Endothelial cell of umbilical vein (primary cell): ENCODE data around the gene PHF12. TPM values are rescaled to one million over a fixed set of nuclear protein-coding genes. Genes with fewer than 3 reads are reported as not detected.
A peak's percentile ranks its signal among the peaks of the same experiment; 100 is the strongest.

Experiments
- BruUV-seq: library from RNA; stranded (reverse); fragments of 400-500 nt; replicated peaks from 2 replicates; lab custom pipeline; 2021; lab: Mats Ljungman, UMichigan
- CTCF ChIA-PET: fragments of 300-600, 350-600 bp; sonication (Branson Sonifier 250); formaldehyde crosslinking; loops from one replicate; lab custom pipeline; 2021; ENCODE audit warnings: antibody characterized with exemption, inconsistent platforms; lab: Charles Lee
- POLR2A ChIA-PET: fragments of 300-600, 350-600 bp; sonication (Branson Sonifier 250); formaldehyde crosslinking; loops from one replicate; lab custom pipeline; 2021; ENCODE audit warnings: antibody characterized with exemption, inconsistent platforms; lab: Charles Lee
- DNase-seq: peaks from one replicate; pipeline ENCODE4 v3.0.0-alpha.2; 2011; ENCODE audit warnings: low read depth, low spot score
- FAIRE-seq: peaks from 2 replicates; lab custom pipeline; 2011; peaks lifted over from hg19 to GRCh38; lab: Jason Lieb, UNC
- H2AFZ ChIP-seq: 2 replicates; pipeline ENCODE4 v1.6.0; 2012; ENCODE audit warnings: low read depth, low read length, control low read depth, inconsistent platforms
- H3K27ac ChIP-seq: 2 replicates; pipeline ENCODE4 v1.5.1; 2011; ENCODE audit warnings: low read depth, mild to moderate bottlenecking, control low read depth, low read length, moderate library complexity; ENCODE audit not compliant: insufficient read depth
- H3K27me3 ChIP-seq, 2 experiments: 2 replicates each; pipeline versions ENCODE4 v1.6.0 to v1.6.1; 2011; ENCODE audit warnings: low read length in 2 of 2, mixed read lengths in 1 of 2; ENCODE audit not compliant: control insufficient read depth in 2 of 2, insufficient read depth in 2 of 2
- H3K36me3 ChIP-seq, 2 experiments: 2 replicates in 1 of 2; 3 replicates in 1 of 2; pipeline ENCODE4 v1.5.1; 2011; ENCODE audit warnings: low read length in 2 of 2, mild to moderate bottlenecking in 1 of 2, moderate library complexity in 1 of 2; ENCODE audit not compliant: control insufficient read depth in 2 of 2, insufficient read depth in 2 of 2; ENCODE audit errors: extremely low read depth in 1 of 2
- H3K4me1 ChIP-seq: 3 replicates; pipeline ENCODE4 v1.5.1; 2011; ENCODE audit warnings: mild to moderate bottlenecking, low read length; ENCODE audit not compliant: control insufficient read depth, insufficient read depth; ENCODE audit errors: extremely low read depth
- H3K4me2 ChIP-seq: 2 replicates; pipeline ENCODE4 v1.6.1; 2011; ENCODE audit warnings: low read length, control low read depth, mixed read lengths; ENCODE audit not compliant: insufficient read depth
- H3K4me3 ChIP-seq, 3 experiments: fragments of 200-600 bp in 1 of 3; sonication (generic), shearing (Covaris generic) in 1 of 3; replicated peaks in 1 of 3; 2 replicates each; pipeline ENCODE4 v1.5.1; 2011 to 2016; ENCODE audit warnings: control low read depth in 3 of 3, low read length in 3 of 3, mild to moderate bottlenecking in 2 of 3, inconsistent platforms in 1 of 3, low read depth in 1 of 3, moderate library complexity in 1 of 3; ENCODE audit not compliant: insufficient read depth in 1 of 3
- H3K79me2 ChIP-seq: 2 replicates; pipeline ENCODE4 v1.6.0; 2012; ENCODE audit warnings: low read length, inconsistent platforms; ENCODE audit not compliant: control insufficient read depth, insufficient read depth
- H3K9ac ChIP-seq: replicated peaks from 2 replicates; pipeline ENCODE3; 2011; ENCODE audit warnings: low read length, control low read depth; ENCODE audit not compliant: insufficient read depth; ENCODE audit errors: extremely low read depth
- H3K9me1 ChIP-seq: replicated peaks from 3 replicates; pipeline ENCODE4 v1.6.0; 2011; ENCODE audit warnings: mild to moderate bottlenecking, low read length; ENCODE audit not compliant: control insufficient read depth, insufficient read depth; ENCODE audit errors: extremely low read depth
- H3K9me3 ChIP-seq: replicated peaks from 2 replicates; pipeline ENCODE4 v1.5.1; 2012; ENCODE audit warnings: low read length, inconsistent platforms; ENCODE audit not compliant: control insufficient read depth, insufficient read depth
- H4K20me1 ChIP-seq: replicated peaks from 2 replicates; pipeline ENCODE3; 2011; ENCODE audit warnings: mild to moderate bottlenecking, low read length; ENCODE audit not compliant: control insufficient read depth, insufficient read depth; ENCODE audit errors: extremely low read depth
- EZH2 ChIP-seq: IDR thresholded peaks from 2 replicates; pipeline ENCODE4 v1.6.1; 2012; ENCODE audit warnings: borderline replicate concordance, low read depth, mild to moderate bottlenecking, moderate library complexity, low read length, inconsistent platforms; ENCODE audit not compliant: severe bottlenecking
- FOS ChIP-seq: IDR thresholded peaks from 2 replicates; pipeline ENCODE4 v1.6.1; 2011; ENCODE audit warnings: mild to moderate bottlenecking, low read length, moderate library complexity, borderline replicate concordance; ENCODE audit not compliant: insufficient read depth
- GATA2 ChIP-seq: IDR thresholded peaks from 2 replicates; pipeline ENCODE4 v1.7.0; 2011; ENCODE audit warnings: low read depth, mild to moderate bottlenecking, moderate library complexity, mixed read lengths, low read length; ENCODE audit not compliant: insufficient read length, insufficient read depth
- MAX ChIP-seq: IDR thresholded peaks from 2 replicates; pipeline ENCODE4 v1.6.1; 2011; ENCODE audit not compliant: insufficient read depth, insufficient read length
- MYC ChIP-seq: IDR thresholded peaks from one replicate; pipeline ENCODE4 v1.6.1; 2011; ENCODE audit warnings: mild to moderate bottlenecking, low read depth, low read length
- POLR2A ChIP-seq: IDR thresholded peaks from 2 replicates; pipeline ENCODE4 v1.6.1; 2012; ENCODE audit warnings: low read depth, mild to moderate bottlenecking, control low read depth, low read length
- POLR2AphosphoS5 ChIP-seq: IDR thresholded peaks from 2 replicates; pipeline ENCODE4 v1.6.1; 2012; ENCODE audit warnings: low read depth, mild to moderate bottlenecking, control low read depth, low read length, moderate library complexity; ENCODE audit not compliant: insufficient read depth
- dilution Hi-C: fragments of 300-500 bp; cut with MboI; formaldehyde crosslinking; loops from one replicate; pipeline ENCODE4 v1.15.0; 2019; ENCODE audit warnings: low sequenced_read_pairs; ENCODE audit not compliant: extremely low pct_ligation_motif_present
- intact Hi-C: fragments of 100-400 bp; cut with micrococcal nuclease; formaldehyde crosslinking; loops from one replicate; pipeline ENCODE4 v1.10.0; 2022
- polyA plus RNA-seq, 4 experiments: library from polyadenylated mRNA; depleted of rRNA in 3 of 4; stranded (reverse) in 3 of 4; unstranded in 1 of 4; fragments of >200 nt; gene quantifications; 2 replicates each; pipeline versions ENCODE4 v1.2.1 to v1.2.3, GENCODE V29; 2011 to 2012; ENCODE audit warnings: missing spikeins in 1 of 4
- total RNA-seq: library from RNA; stranded (reverse); gene quantifications from 2 replicates; pipeline ENCODE4 v1.2.3, GENCODE V29; 2021
- TF ChIP-seq, protein P1 (sequence below), 2 donors: IDR thresholded peaks; 1 replicate in 1 of 2; 2 replicates in 1 of 2; pipeline ENCODE4 v1.5.1; 2011; ENCODE audit warnings: low read length in 2 of 2, mild to moderate bottlenecking in 2 of 2, moderate library complexity in 2 of 2, control low read depth in 1 of 2, inconsistent platforms in 1 of 2, low read depth in 1 of 2; ENCODE audit not compliant: insufficient read depth in 1 of 2; ENCODE audit errors: extremely low read depth in 1 of 2

PHF12 gene
- total and polyA plus RNA-seq, 2 donors (not counting 3 experiments of a cell fraction or from before 2014, with no cell fraction given) = 26.6 to 44.2 TPM

- no peak overlapping the region for H3K9ac ChIP-seq
- peaks cover 82% of the 10 kb centered on the region for H3K79me2 ChIP-seq
- no peak for TF ChIP-seq FOS
- TF ChIP-seq, protein P1, sequence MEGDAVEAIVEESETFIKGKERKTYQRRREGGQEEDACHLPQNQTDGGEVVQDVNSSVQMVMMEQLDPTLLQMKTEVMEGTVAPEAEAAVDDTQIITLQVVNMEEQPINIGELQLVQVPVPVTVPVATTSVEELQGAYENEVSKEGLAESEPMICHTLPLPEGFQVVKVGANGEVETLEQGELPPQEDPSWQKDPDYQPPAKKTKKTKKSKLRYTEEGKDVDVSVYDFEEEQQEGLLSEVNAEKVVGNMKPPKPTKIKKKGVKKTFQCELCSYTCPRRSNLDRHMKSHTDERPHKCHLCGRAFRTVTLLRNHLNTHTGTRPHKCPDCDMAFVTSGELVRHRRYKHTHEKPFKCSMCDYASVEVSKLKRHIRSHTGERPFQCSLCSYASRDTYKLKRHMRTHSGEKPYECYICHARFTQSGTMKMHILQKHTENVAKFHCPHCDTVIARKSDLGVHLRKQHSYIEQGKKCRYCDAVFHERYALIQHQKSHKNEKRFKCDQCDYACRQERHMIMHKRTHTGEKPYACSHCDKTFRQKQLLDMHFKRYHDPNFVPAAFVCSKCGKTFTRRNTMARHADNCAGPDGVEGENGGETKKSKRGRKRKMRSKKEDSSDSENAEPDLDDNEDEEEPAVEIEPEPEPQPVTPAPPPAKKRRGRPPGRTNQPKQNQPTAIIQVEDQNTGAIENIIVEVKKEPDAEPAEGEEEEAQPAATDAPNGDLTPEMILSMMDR (IDR thresholded peaks at IDR 0.05; ENCODE audit: extremely low read depth in 1 of 2, insufficient read depth in 1 of 2, low read depth in 1 of 2, low read length in 2 of 2) = no peak
- no peak for TF ChIP-seq POLR2AphosphoS5
- intact Hi-C loops = no loop called here
- H3K9me1 ChIP-seq = no peaks in the 10 kb centered on the region
- DNase-seq (no peak), FAIRE-seq (no peak)
- no peak overlapping the region for H3K27ac ChIP-seq
- peaks cover 6% of the 10 kb centered on the region for H4K20me1 ChIP-seq
- dilution Hi-C loops = no loop called here
- BruUV-seq = no TSS peak
- H3K36me3 ChIP-seq = no peaks in the 10 kb centered on the region
- ChIA-PET CTCF (interaction anchor here (1.0 to 2.4 kb wide), 3 partner anchors 9 to 217 kb away, joined by 3 to 9 read pairs (median 5); no protein-coding TSS in a partner anchor), POLR2A (interaction anchor here (0.6 kb wide), 1 partner anchor 88 kb away, joined by 4 read pairs; no protein-coding TSS in a partner anchor)
- no peak overlapping the region for H3K4me2 ChIP-seq
- peaks cover 45% of the 10 kb centered on the region for H3K4me1 ChIP-seq
- H2AFZ ChIP-seq = no peak overlapping the region
- no peaks in the 10 kb centered on the region for H3K27me3 ChIP-seq
- no peaks in the 10 kb centered on the region for H3K9me3 ChIP-seq
- H3K4me3 ChIP-seq = no peak overlapping the region
Measured at GRCh38 chr17:28944343-28944742, 7.0 kb downstream of the PHF12 start.

DNA sequence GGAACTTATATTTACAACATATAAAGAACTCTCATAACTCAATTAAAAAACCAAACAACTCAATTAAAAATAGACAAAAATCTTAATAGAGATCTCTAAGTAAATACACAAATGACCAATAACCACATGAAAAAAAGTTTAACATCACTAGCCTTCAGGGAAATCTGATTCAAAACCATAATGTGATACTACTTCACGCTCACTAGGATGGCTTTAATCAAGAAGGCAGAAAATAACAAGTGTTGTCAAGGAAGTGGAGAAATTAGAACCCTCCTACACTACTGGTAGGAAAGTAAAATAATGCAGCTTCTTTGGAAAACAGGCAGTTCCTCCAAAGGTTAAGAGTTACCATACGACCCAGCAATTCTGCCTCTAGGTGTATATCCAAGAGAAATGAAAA lies 8.4 kb downstream of the PHF12 start:
- no TSS peak for BruUV-seq
- peaks cover 6% of the 10 kb centered on the region for H4K20me1 ChIP-seq
- TF ChIP-seq POLR2A (no peak), MAX (no peak), EZH2 (no peak), GATA2 (no peak), MYC (no peak), POLR2AphosphoS5 (no peak)
- TF ChIP-seq, protein P1 (IDR thresholded peaks at IDR 0.05; ENCODE audit: extremely low read depth in 1 of 2, insufficient read depth in 1 of 2, low read depth in 1 of 2, low read length in 2 of 2) = no peak
- H3K4me3 ChIP-seq = no peak overlapping the region
- intact Hi-C loops = no loop called here
- peaks cover 36% of the 10 kb centered on the region for H3K4me1 ChIP-seq
- no peak overlapping the region for H3K27ac ChIP-seq
- no peak for DNase-seq
- no peaks in the 10 kb centered on the region for H3K36me3 ChIP-seq
- peaks cover 82% of the 10 kb centered on the region for H3K79me2 ChIP-seq
- ChIA-PET CTCF (no interaction called here), POLR2A (no interaction called here)
- dilution Hi-C loops = no loop called here
- peak; percentile 48 for FAIRE-seq
- H3K9me3 ChIP-seq = no peaks in the 10 kb centered on the region
- no peaks in the 10 kb centered on the region for H3K9me1 ChIP-seq
- H3K9ac ChIP-seq = no peak overlapping the region
- H3K4me2 ChIP-seq = no peak overlapping the region
- no peak overlapping the region for H2AFZ ChIP-seq
- H3K27me3 ChIP-seq = no peaks in the 10 kb centered on the region
